ENCODE measurements around the gene CRYL1.

Gene CRYL1

GRCh38 chr13:20394506-20394905 lies 131.2 kb downstream of the CRYL1 start:
- DNase-seq: no peak

GRCh38 chr13:20394169-20394501 lies 131.5 kb downstream of the CRYL1 start:
- no peak for DNase-seq

GRCh38 chr13:20393273-20394168 lies 132.1 kb downstream of the CRYL1 start:
- no peak for DNase-seq

GRCh38 chr13:20392530-20392929 lies 133.1 kb downstream of the CRYL1 start:
- DNase-seq: no peak

GRCh38 chr13:20391597-20392452 lies 133.8 kb downstream of the CRYL1 start:
- no peak for DNase-seq

GRCh38 chr13:20390526-20391175 lies 135.0 kb downstream of the CRYL1 start:
- no peak for DNase-seq

- no peak for DNase-seq
Observed at GRCh38 chr13:20389696-20390525, 135.7 kb downstream of the CRYL1 start.

- DNase-seq: no peak
Observed at GRCh38 chr13:20388184-20388583, 137.5 kb downstream of the CRYL1 start.

- DNase-seq: no peak
Observed at GRCh38 chr13:20387441-20387971, 138.2 kb downstream of the CRYL1 start.

GRCh38 chr13:20387006-20387405 lies 138.7 kb downstream of the CRYL1 start:
- DNase-seq: no peak

- DNase-seq: no peak
Observed at GRCh38 chr13:20383058-20383457, 142.6 kb downstream of the CRYL1 start.

- DNase-seq: no peak
Observed at GRCh38 chr13:20381401-20381800, 144.3 kb downstream of the CRYL1 start.

- no peak for DNase-seq
Observed at GRCh38 chr13:20378721-20379120, 146.9 kb downstream of the CRYL1 start.

- no peak for DNase-seq
Observed at GRCh38 chr13:20377720-20378119, 147.9 kb downstream of the CRYL1 start.

- no peak for DNase-seq
Observed at GRCh38 chr13:20375871-20376270, 149.8 kb downstream of the CRYL1 start.

GRCh38 chr13:20373861-20374260 lies 151.8 kb downstream of the CRYL1 start:
- no peak for DNase-seq

GRCh38 chr13:20371825-20372224 lies 153.8 kb downstream of the CRYL1 start:
- DNase-seq: no peak

GRCh38 chr13:20370815-20371421 lies 154.7 kb downstream of the CRYL1 start:
- DNase-seq: no peak

- no peak for DNase-seq
Observed at GRCh38 chr13:20369886-20370361, 155.7 kb downstream of the CRYL1 start.

GRCh38 chr13:20366056-20366455 lies 159.6 kb downstream of the CRYL1 start:
- no peak for DNase-seq

GRCh38 chr13:20363603-20364002 lies 162.1 kb downstream of the CRYL1 start:
- peak; percentile 1 for DNase-seq

GRCh38 chr13:20363172-20363571 lies 162.5 kb downstream of the CRYL1 start:
- no peak for DNase-seq
